Activated T-helper 17 cell treated with anti-CD3 and anti-CD28 coated beads, Interleukin-2, amount 50 U/mL, for 72 hours (primary cell): ENCODE data around the gene EPB41L4B. TPM values are rescaled to one million over a fixed set of nuclear protein-coding genes. Genes with fewer than 3 reads are reported as not detected.

ENCODE experiments used
- ATAC-seq: fragments of 150-1000 bp; cut with Tn5 transposase; replicated peaks from 2 replicates; pipeline ENCODE4 v1.10.0; 2021; ENCODE audit warnings: mild to moderate bottlenecking, moderate library complexity
- H3K27ac Mint-ChIP-seq: one replicate; pipeline ENCODE4 v1.8.0; 2022; ENCODE audit warnings: mixed read lengths
- H3K27me3 Mint-ChIP-seq: one replicate; pipeline ENCODE4 v1.8.0; 2022; ENCODE audit warnings: mixed read lengths
- H3K36me3 Mint-ChIP-seq: one replicate; pipeline ENCODE4 v1.8.0; 2022; ENCODE audit warnings: low read depth, mild to moderate bottlenecking, mixed read lengths
- H3K4me1 Mint-ChIP-seq: one replicate; pipeline ENCODE4 v1.8.0; 2022; ENCODE audit warnings: mixed read lengths
- H3K4me3 Mint-ChIP-seq: one replicate; pipeline ENCODE4 v1.8.0; 2022; ENCODE audit warnings: mild to moderate bottlenecking, mixed read lengths
- H3K9me3 Mint-ChIP-seq: one replicate; pipeline ENCODE4 v1.8.0; 2022; ENCODE audit warnings: mixed read lengths
- total RNA-seq, 2 donors: library from RNA; stranded (reverse); gene quantifications; one replicate each; pipeline ENCODE4 v1.2.3, GENCODE V29; 2022

Gene EPB41L4B
- total RNA-seq, 2 donors from 2014 or later: 0.06 to 0.77 TPM

GRCh38 chr9:109182550-109182939, 138.3 kb downstream of the EPB41L4B start:
- H3K36me3 Mint-ChIP-seq: no peaks in the 10 kb centered on the region
- H3K27me3 Mint-ChIP-seq: peaks cover 11% of the 10 kb centered on the region
- no peaks in the 10 kb centered on the region for H3K4me1 Mint-ChIP-seq
- no peak overlapping the region for H3K4me3 Mint-ChIP-seq
- no peaks in the 10 kb centered on the region for H3K9me3 Mint-ChIP-seq
- H3K27ac Mint-ChIP-seq: no peak overlapping the region
- ATAC-seq: no peak

- Mint-ChIP-seq H3K4me1 (no peaks in the 10 kb centered on the region), H3K27ac (no peak overlapping the region), H3K4me3 (no peak overlapping the region), H3K9me3 (no peaks in the 10 kb centered on the region), H3K36me3 (no peaks in the 10 kb centered on the region), H3K27me3 (peaks cover 11% of the 10 kb centered on the region)
- peak; percentile 96 for ATAC-seq
Observed at GRCh38 chr9:109181284-109181683, 139.6 kb downstream of the EPB41L4B start.

DNA sequence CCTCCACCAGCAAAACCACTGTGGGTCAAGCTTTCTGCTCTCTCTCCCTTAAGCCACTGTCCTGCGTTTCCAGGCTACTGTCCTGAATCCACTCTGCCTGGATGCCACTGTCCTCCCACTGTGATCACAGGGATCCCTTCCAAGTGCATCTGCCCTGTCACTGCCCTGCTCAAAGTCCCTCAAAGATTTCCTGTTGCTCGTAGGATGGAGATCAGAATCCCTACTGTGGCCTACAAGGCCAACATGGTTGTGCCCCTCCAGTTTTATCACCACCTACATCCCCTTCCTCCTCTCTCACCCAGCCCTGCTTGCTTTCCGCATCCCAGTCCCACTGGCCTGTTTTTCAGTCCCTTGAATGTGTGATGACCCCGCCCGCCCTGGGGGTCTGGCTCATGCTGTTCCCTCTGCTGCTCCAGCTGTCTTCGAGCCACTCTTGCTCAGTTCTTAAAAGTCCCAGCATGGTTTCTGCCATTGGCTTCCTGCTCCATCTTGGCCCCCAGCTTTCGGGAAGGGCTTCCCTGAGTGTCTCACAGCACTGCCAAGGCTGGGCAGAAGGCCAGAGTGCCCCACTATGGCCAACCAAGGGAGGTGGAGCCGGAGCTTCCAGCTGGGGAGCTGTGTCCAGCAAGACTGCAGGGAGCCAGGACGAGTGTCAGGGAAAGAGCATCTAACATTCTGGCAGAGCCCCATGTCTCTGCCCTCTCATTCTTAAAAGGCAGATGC, 140.9 kb downstream of the EPB41L4B start:
- Mint-ChIP-seq H3K27me3 (peaks cover 11% of the 10 kb centered on the region), H3K4me3 (no peak overlapping the region), H3K9me3 (no peaks in the 10 kb centered on the region), H3K27ac (no peak overlapping the region), H3K4me1 (no peaks in the 10 kb centered on the region), H3K36me3 (no peaks in the 10 kb centered on the region)
- no peak for ATAC-seq

- ATAC-seq: no peak
- H3K27me3 Mint-ChIP-seq: peaks cover 12% of the 10 kb centered on the region
- H3K4me1 Mint-ChIP-seq: no peaks in the 10 kb centered on the region
- H3K9me3 Mint-ChIP-seq: no peaks in the 10 kb centered on the region
- H3K27ac Mint-ChIP-seq: no peak overlapping the region
- H3K4me3 Mint-ChIP-seq: no peak overlapping the region
- H3K36me3 Mint-ChIP-seq: no peaks in the 10 kb centered on the region
Observed at GRCh38 chr9:109176963-109177362, 143.9 kb downstream of the EPB41L4B start.

GRCh38 chr9:109176386-109176785, 144.5 kb downstream of the EPB41L4B start:
- H3K9me3 Mint-ChIP-seq: no peaks in the 10 kb centered on the region
- no peak overlapping the region for H3K27ac Mint-ChIP-seq
- peaks cover 16% of the 10 kb centered on the region for H3K27me3 Mint-ChIP-seq
- ATAC-seq: no peak
- H3K4me3 Mint-ChIP-seq: no peak overlapping the region
- H3K36me3 Mint-ChIP-seq: no peaks in the 10 kb centered on the region
- H3K4me1 Mint-ChIP-seq: no peaks in the 10 kb centered on the region

GRCh38 chr9:109172935-109173334, 147.9 kb downstream of the EPB41L4B start:
- Mint-ChIP-seq H3K27ac (no peak overlapping the region), H3K4me1 (no peaks in the 10 kb centered on the region), H3K36me3 (no peaks in the 10 kb centered on the region), H3K4me3 (no peak overlapping the region), H3K9me3 (no peaks in the 10 kb centered on the region), H3K27me3 (peaks cover 22% of the 10 kb centered on the region)
- no peak for ATAC-seq

DNA sequence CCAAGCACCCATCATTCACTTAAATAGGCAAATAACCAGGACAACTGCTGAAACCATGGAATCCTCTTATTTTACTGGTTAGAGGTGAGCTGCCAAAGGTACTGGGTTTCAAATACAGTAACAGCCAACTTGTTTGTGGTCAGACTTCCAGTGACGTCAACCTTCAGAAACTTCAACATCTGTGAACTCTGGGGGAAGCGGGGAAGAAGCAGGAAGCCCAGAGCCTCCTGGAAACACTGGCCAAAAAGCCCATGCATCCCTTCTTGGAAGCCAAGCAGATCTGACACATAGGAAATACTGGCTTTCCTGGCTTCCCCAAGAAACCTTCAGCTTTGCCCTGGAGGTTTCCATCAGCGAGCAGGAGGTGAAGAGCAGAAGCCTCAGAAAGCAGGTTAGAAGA, 148.9 kb downstream of the EPB41L4B start:
- peaks cover 30% of the 10 kb centered on the region for H3K27me3 Mint-ChIP-seq

GRCh38 chr9:109168170-109168569, 152.7 kb downstream of the EPB41L4B start:
- Mint-ChIP-seq H3K9me3 (peaks cover 5% of the 10 kb centered on the region), H3K27ac (no peak overlapping the region), H3K4me3 (no peak overlapping the region), H3K36me3 (no peaks in the 10 kb centered on the region), H3K4me1 (peaks cover 4% of the 10 kb centered on the region), H3K27me3 (peaks cover 55% of the 10 kb centered on the region)
- ATAC-seq: no peak

More for the DNA sequence above, 148.9 kb downstream of the EPB41L4B start:
- H3K27ac Mint-ChIP-seq: no peak overlapping the region
- no peak for ATAC-seq
- H3K4me1 Mint-ChIP-seq: peaks cover 4% of the 10 kb centered on the region
- no peaks in the 10 kb centered on the region for H3K9me3 Mint-ChIP-seq
- H3K4me3 Mint-ChIP-seq: no peak overlapping the region
- no peaks in the 10 kb centered on the region for H3K36me3 Mint-ChIP-seq

DNA sequence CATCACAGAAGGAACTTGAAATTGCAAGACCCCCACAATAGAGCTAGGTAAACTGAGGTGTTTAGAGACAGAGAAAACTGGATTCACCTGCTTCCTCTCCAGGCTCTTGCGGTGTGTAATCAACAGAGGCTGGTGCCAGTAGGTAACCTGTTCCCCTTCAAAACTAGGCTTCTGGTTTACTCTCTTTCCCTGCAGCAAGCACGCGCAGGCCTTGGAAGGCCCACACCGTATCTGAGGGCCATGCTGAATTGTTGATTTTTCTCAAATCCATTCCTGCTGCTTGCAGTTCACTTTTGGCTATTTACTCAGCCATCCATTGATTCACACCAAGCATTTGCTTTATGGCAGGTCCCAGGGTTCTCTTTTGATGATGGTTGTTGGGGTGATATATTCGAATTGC, 153.1 kb downstream of the EPB41L4B start:
- Mint-ChIP-seq H3K4me1 (peaks cover 4% of the 10 kb centered on the region), H3K36me3 (no peaks in the 10 kb centered on the region), H3K27me3 (peaks cover 55% of the 10 kb centered on the region), H3K4me3 (peak overlapping the region; percentile 35), H3K27ac (no peak overlapping the region), H3K9me3 (peaks cover 5% of the 10 kb centered on the region)
- no peak for ATAC-seq

DNA sequence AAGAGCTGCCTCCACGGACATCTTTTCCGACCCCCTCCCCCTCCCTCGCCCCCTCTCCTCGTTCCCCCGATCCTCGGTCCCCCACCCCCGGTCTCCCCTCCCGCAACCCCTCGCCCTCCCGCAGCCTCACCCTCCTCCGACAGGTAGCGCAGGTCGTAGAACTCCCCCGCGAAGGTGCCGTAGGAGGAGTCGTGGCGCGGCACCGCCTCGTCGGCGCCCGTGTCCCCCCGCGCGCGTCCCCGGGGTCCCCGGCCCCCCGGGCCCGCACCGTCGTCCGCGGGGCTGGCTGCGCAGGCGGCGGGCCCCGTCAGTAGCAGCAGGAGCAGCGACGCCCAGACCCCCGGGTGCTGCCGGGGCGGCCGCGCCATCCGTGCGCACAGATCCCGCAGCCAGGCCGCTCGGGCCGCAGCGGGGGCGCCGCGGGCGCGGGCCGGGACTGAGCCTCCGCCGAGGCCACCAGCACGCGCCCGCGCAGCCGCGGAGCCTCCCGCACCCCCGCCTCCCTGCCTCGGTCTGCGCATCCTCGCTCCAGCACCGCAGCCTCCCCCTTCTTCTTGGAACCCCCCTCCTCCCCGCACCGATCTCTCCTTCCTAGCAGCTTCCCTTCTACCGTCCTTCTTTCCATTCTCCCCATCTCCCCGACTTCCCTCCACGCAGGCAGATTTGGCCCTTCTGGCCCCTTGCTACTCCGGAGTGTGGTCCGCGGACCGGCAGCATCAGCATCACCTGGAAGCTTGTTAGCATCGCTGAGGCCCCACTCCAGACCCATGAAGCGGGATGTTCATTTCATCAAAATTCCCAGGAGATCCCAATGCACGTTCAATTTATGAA, 153.9 kb downstream of the EPB41L4B start, which contains the start of gene FRRS1L:
FRRS1L (minus strand) TSS at position 479 of the 831 bp plus-strand sequence; CDS start at position 368, 111 bp downstream.
- H3K36me3 Mint-ChIP-seq: no peaks in the 10 kb centered on the region
- H3K4me1 Mint-ChIP-seq: peaks cover 4% of the 10 kb centered on the region
- H3K27ac Mint-ChIP-seq: no peak within 1 kb of the TSS
- peaks cover 5% of the 10 kb centered on the region for H3K9me3 Mint-ChIP-seq
- ATAC-seq: no peak
- peaks cover 52% of the 10 kb centered on the region for H3K27me3 Mint-ChIP-seq
- H3K4me3 Mint-ChIP-seq: peak within 1 kb of the TSS; percentile 35

DNA sequence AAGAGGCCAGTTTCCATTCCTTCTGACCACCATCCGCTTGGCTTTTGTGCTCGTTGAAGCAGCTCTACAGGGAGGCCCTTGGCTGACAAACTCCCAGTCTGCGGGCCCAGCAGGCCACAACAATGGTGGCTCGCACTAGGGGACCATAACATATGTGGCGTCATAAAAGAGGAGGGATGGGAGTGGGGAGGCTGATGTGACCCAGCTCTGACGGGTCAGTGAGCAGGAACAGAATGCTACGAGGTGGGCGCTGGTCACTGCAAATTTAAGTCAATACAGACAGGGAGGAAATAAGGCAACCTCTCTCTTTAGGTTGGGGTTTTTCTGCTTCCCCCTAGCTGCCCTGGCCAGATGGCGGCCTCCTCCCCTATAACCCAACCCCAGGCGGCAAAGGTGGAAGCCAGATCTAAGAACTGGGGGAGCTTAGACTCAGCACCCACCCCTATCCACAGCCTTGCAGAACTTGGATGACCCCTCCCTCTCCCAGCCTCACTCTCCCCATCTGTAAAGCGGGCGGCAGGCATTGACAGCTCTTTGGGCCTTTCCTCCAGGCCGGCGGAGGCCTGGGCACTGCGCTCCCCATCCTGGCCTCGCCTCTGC, 154.6 kb downstream of the EPB41L4B start:
- Mint-ChIP-seq H3K27me3 (peaks cover 49% of the 10 kb centered on the region), H3K4me1 (peaks cover 4% of the 10 kb centered on the region), H3K9me3 (peaks cover 5% of the 10 kb centered on the region), H3K36me3 (no peaks in the 10 kb centered on the region), H3K4me3 (no peak overlapping the region), H3K27ac (no peak overlapping the region)
- no peak for ATAC-seq

DNA sequence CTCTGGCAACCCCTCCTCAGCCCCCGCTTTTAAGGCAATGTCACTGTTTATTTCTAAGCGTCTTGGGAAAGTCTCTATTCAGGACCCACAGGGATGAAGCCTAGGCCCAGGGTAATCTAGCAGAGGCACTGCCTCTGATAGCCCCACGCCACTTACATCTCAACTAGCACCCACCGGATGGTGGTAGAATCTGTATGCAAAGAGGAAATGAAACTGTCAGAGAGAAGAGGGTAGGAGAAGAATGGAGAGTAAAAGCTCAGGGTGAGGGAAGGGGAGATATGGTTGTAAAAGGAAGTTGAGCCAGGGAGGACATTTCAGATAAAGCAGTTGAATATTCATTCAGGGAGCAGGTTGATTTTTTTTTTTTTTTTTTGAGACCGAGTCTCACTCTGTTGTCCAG, 156.8 kb downstream of the EPB41L4B start:
- H3K9me3 Mint-ChIP-seq: peaks cover 5% of the 10 kb centered on the region
- no peak overlapping the region for H3K4me3 Mint-ChIP-seq
- H3K4me1 Mint-ChIP-seq: peaks cover 4% of the 10 kb centered on the region
- no peak for ATAC-seq
- no peaks in the 10 kb centered on the region for H3K36me3 Mint-ChIP-seq
- H3K27ac Mint-ChIP-seq: no peak overlapping the region
- H3K27me3 Mint-ChIP-seq: peaks cover 44% of the 10 kb centered on the region

GRCh38 chr9:109163194-109163593, 157.7 kb downstream of the EPB41L4B start:
- H3K4me3 Mint-ChIP-seq: no peak overlapping the region
- no peak for ATAC-seq
- no peak overlapping the region for H3K27ac Mint-ChIP-seq
- H3K27me3 Mint-ChIP-seq: peaks cover 45% of the 10 kb centered on the region
- H3K4me1 Mint-ChIP-seq: peaks cover 4% of the 10 kb centered on the region
- H3K9me3 Mint-ChIP-seq: peaks cover 5% of the 10 kb centered on the region
- no peaks in the 10 kb centered on the region for H3K36me3 Mint-ChIP-seq

GRCh38 chr9:109162677-109163076, 158.2 kb downstream of the EPB41L4B start:
- Mint-ChIP-seq H3K4me3 (no peak overlapping the region), H3K36me3 (no peaks in the 10 kb centered on the region), H3K4me1 (peaks cover 4% of the 10 kb centered on the region), H3K27me3 (peaks cover 40% of the 10 kb centered on the region), H3K9me3 (peaks cover 5% of the 10 kb centered on the region), H3K27ac (no peak overlapping the region)
- no peak for ATAC-seq
